ENCODE results near the gene SBNO2. TPM values are rescaled to one million over a fixed set of nuclear protein-coding genes. Genes with fewer than 3 reads are reported as not detected.
A peak's percentile ranks its signal among the peaks of the same experiment; 100 is the strongest.

Gene SBNO2
- total and polyA plus RNA-seq, 10 donors: 16.2 to 230 (median 112) TPM

- Histone ChIP-seq H3K27ac (peak overlapping the region; percentile 58 to 97 (median 81)), H3K9me3 (no peaks in the 10 kb centered on the region), H3K36me3 (peaks cover 0 to 94% (median 61%) of the 10 kb centered on the region in 6 donors), H3K4me3 (peak overlapping the region; percentile 10 to 66 (median 37)), H3K4me1 (peaks cover 55 to 100% (median 92%) of the 10 kb centered on the region in 6 donors), H3K27me3 (replicated peaks in 1 of 7) (peaks cover 0 to 15% (median 0%) of the 10 kb centered on the region in 7 donors)
- intact Hi-C loops (cut with DNase I; ENCODE audit: low total_unique reads): loop anchor here (10.0 kb wide), 1 partner anchor 50 kb away; the partner anchor contains the start of genes CNN2, RNU6-2 and TMEM259
- 2 to 14% (median 10%) methylated on average over 17 to 54 of the region's 54 CpGs for WGBS, 5 donors
- TF ChIP-seq CTCF (IDR thresholded peaks at IDR 0.05 in 8 of 11, conservative IDR thresholded peaks at IDR 0.05 in 3 of 11) (no peak), POLR2AphosphoS5 (IDR thresholded peaks at IDR 0.05) (peak; percentile 53 to 79 (median 66))
- peak; percentile 99 for DNase-seq
Observed at GRCh38 chr19:1074544-1075283, 99.4 kb downstream of the SBNO2 start.

GRCh38 chr19:1073956-1074517 is 100.0 kb downstream of the SBNO2 start:
- WGBS, 5 donors: 42 to 67% (median 63%) methylated on average over 14 to 28 of the region's 28 CpGs
- Histone ChIP-seq H3K4me3 (peak overlapping the region in 7 of 8 donors; percentile 10 to 66 (median 38)), H3K4me1 (peaks cover 60 to 100% (median 95%) of the 10 kb centered on the region in 6 donors), H3K27me3 (replicated peaks in 1 of 7) (peaks cover 0 to 15% (median 0%) of the 10 kb centered on the region in 7 donors), H3K36me3 (peaks cover 0 to 93% (median 54%) of the 10 kb centered on the region in 6 donors), H3K27ac (peak overlapping the region; percentile 58 to 97 (median 81)), H3K9me3 (no peaks in the 10 kb centered on the region)
- TF ChIP-seq POLR2A (IDR thresholded peaks at IDR 0.05) (no peak), POLR2AphosphoS5 (IDR thresholded peaks at IDR 0.05) (peak in 1 of 3 donors; percentile 61), CTCF (IDR thresholded peaks at IDR 0.05 in 8 of 11, conservative IDR thresholded peaks at IDR 0.05 in 3 of 11) (no peak)
- intact Hi-C loops (cut with DNase I; ENCODE audit: low total_unique reads): loop anchor here (10.0 kb wide), 1 partner anchor 49 kb away; the partner anchor contains the start of genes CNN2, RNU6-2 and TMEM259
- DNase-seq: peak; percentile 83

- peaks cover 0 to 91% (median 52%) of the 10 kb centered on the region in 6 donors for H3K36me3 ChIP-seq
- peak overlapping the region in 5 of 8 donors; percentile 22 to 97 (median 88) for H3K27ac ChIP-seq
- 82 to 94% (median 89%) methylated on average over 15 to 30 of the region's 30 CpGs for WGBS, 5 donors
- TF ChIP-seq POLR2A (IDR thresholded peaks at IDR 0.05) (no peak), POLR2AphosphoS5 (IDR thresholded peaks at IDR 0.05) (peak in 1 of 3 donors; percentile 55), CTCF (IDR thresholded peaks at IDR 0.05 in 8 of 11, conservative IDR thresholded peaks at IDR 0.05 in 3 of 11) (no peak)
- peaks cover 66 to 100% (median 97%) of the 10 kb centered on the region in 6 donors for H3K4me1 ChIP-seq
- H3K9me3 ChIP-seq: no peaks in the 10 kb centered on the region
- H3K4me3 ChIP-seq: peak overlapping the region in 2 of 8 donors; percentile 40 to 66
- DNase-seq: no peak
- intact Hi-C loops (cut with DNase I; ENCODE audit: low total_unique reads): loop anchor here (10.0 kb wide), 1 partner anchor 49 kb away; the partner anchor contains the start of genes CNN2, RNU6-2 and TMEM259
- peaks cover 0 to 15% (median 0%) of the 10 kb centered on the region in 7 donors for H3K27me3 ChIP-seq (replicated peaks in 1 of 7)
Observed at GRCh38 chr19:1073063-1073955, 100.8 kb downstream of the SBNO2 start.

All from spleen (tissue), 11 donors.